Urinary bladder (tissue), 4 donors: ENCODE measurements around the gene ROBO1. TPM values are rescaled to one million over a fixed set of nuclear protein-coding genes. Genes with fewer than 3 reads are reported as not detected.

Experiments
- DNase-seq: peaks from one replicate; pipeline ENCODE4 v3.0.0-alpha.2; 2015; ENCODE audit errors: extremely low spot score
- H3K27ac ChIP-seq: one replicate; pipeline ENCODE4 v1.5.1; 2013; ENCODE audit warnings: low read depth, mild to moderate bottlenecking, moderate library complexity
- H3K36me3 ChIP-seq: one replicate; pipeline ENCODE4 v1.6.1; 2013; ENCODE audit warnings: mild to moderate bottlenecking, moderate library complexity; ENCODE audit not compliant: insufficient read depth
- H3K4me1 ChIP-seq: one replicate; pipeline ENCODE4 v1.6.1; 2013; ENCODE audit warnings: mild to moderate bottlenecking, moderate library complexity; ENCODE audit not compliant: insufficient read depth
- H3K4me3 ChIP-seq: one replicate; pipeline ENCODE4 v1.5.1; 2013; ENCODE audit warnings: low read depth, low read length
- WGBS: extraction: QIAGEN DNeasy Blood & Tissue Kit; methylation state at CpG from one replicate; pipeline ENCODE4 v1.1.7; 2013; 5-methylcytosine and 5-hydroxymethylcytosine counted together
- polyA plus RNA-seq: library from polyadenylated mRNA; stranded (reverse); fragments of 200-250 nt; gene quantifications from one replicate; pipeline ENCODE4 v1.2.3, GENCODE V29; 2013
- total RNA-seq: library from RNA; depleted of rRNA; stranded (reverse); fragments of >200 nt; gene quantifications from one replicate; pipeline ENCODE4 v1.2.3, GENCODE V29; 2014
- donor health status: healthy with polysubstance abuse.
- donor health status: healthy.

Gene ROBO1
- total and polyA plus RNA-seq, 2 donors, result 14.0 to 67.0 TPM

DNA sequence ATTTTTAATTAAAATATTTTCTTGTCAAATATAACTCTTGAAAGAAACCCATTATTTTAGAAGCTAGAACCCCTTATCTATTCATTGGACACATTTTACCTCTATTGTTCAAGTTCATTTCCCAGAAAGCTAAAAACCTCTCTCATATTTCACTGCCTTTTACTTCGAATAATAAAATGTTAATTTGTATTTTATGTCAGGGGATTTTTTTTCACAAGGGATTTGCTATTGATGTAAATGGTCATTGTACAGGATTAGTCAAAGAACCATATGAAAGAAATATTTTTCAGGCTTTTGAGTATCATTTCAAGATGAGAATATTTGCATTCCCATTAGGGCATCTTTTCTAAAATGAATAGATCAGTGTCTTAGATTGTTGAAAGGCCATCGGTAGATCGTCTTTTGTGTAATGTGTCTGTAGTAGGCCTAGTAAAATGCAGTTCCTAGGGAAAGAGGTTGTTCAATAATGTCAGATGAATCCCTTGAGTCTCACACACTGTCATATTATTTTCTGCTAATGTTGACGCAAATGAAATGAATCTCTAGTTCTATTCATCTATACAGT, 114.5 kb downstream of the ROBO1 start:
- Histone ChIP-seq H3K27ac (no peak overlapping the region), H3K36me3 (no peaks in the 10 kb centered on the region), H3K4me1 (no peaks in the 10 kb centered on the region), H3K4me3 (no peak overlapping the region)
- WGBS, result 71% methylated on average over 4 of the region's 4 CpGs
- DNase-seq, result no peak

- 53% methylated on average over 7 of the region's 7 CpGs for WGBS
- no peak for DNase-seq
- H3K4me3 ChIP-seq, result no peak overlapping the region
- no peak overlapping the region for H3K27ac ChIP-seq
- no peaks in the 10 kb centered on the region for H3K36me3 ChIP-seq
- no peaks in the 10 kb centered on the region for H3K4me1 ChIP-seq
Measured at GRCh38 chr3:79651536-79652065, 116.2 kb downstream of the ROBO1 start.

GRCh38 chr3:79639855-79640254, 127.9 kb downstream of the ROBO1 start:
- Histone ChIP-seq H3K4me1 (no peaks in the 10 kb centered on the region), H3K4me3 (no peak overlapping the region), H3K27ac (no peak overlapping the region), H3K36me3 (no peaks in the 10 kb centered on the region)
- WGBS, result 94% methylated on average over 2 of the region's 2 CpGs
- no peak for DNase-seq

DNA sequence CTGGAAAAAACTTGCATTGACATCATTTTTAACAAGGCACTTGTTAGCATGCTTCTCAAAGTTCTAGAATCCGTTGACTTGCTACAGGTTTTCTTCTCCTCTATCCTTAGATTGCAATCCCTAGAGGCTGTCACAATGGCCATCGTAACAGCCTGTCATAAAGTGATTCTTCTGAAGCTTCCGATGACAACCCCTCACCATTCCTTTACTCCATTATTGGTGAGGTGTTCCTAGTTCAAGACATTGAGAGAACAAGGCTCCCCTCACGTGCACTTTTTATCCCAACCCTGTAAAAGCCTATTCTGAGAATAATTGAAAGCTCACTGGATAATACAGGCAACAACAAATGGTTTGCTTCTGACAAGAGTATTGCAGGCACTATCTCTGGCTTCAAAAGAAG, 131.4 kb downstream of the ROBO1 start:
- DNase-seq, result no peak
- Histone ChIP-seq H3K4me3 (no peak overlapping the region), H3K36me3 (no peaks in the 10 kb centered on the region), H3K27ac (no peak overlapping the region), H3K4me1 (no peaks in the 10 kb centered on the region)
- WGBS, result 47% methylated on average over 4 of the region's 4 CpGs

- Histone ChIP-seq H3K4me3 (no peak overlapping the region), H3K4me1 (no peaks in the 10 kb centered on the region), H3K36me3 (no peaks in the 10 kb centered on the region), H3K27ac (no peak overlapping the region)
- DNase-seq, result no peak
- 77% methylated on average over 1 of the region's 1 CpG for WGBS
Measured at GRCh38 chr3:79632842-79633241, 135.0 kb downstream of the ROBO1 start.

DNA sequence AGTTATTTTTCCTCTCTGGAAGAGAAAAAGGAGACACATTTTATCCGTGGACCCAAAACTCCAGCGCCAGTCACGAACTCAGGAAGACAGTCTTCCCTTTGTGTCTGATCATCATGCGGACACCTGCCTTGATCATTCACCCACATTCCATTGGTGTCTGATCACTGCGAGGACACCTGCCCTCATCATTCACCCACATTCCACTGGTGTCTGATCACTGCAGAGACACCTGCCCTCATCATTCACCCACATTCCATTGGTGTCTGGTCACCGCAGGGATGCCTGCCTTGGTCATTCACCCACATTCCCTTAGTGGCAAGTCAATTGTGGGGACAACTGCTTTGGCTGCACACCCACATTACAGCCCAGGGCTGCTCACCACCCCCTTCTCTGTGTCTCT, 148.9 kb downstream of the ROBO1 start:
- no peaks in the 10 kb centered on the region for H3K36me3 ChIP-seq
- H3K4me1 ChIP-seq, result no peaks in the 10 kb centered on the region
- no peak overlapping the region for H3K27ac ChIP-seq
- 79% methylated on average over 6 of the region's 6 CpGs for WGBS
- no peak overlapping the region for H3K4me3 ChIP-seq
- no peak for DNase-seq

DNA sequence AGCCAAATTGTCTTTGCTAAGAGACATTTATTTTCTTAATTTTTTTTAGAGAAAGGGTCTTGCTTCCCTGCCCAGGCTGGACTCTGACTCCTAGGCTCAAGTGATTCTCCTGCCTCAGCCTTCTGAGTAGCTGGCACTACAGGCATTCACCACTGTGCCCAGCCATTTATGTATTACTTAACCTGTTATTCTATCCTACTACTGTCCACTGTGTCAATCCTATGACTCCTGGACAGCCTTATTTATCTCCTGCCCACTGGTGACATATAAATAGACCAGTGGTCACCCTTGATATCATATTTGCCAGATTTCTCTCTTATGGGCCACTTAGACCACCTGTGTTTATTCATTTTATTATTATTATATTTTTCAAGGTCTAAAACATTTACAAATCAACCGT, 161.4 kb downstream of the ROBO1 start:
- no peak overlapping the region for H3K27ac ChIP-seq
- no peak overlapping the region for H3K4me3 ChIP-seq
- H3K4me1 ChIP-seq, result no peaks in the 10 kb centered on the region
- 86% methylated on average over 1 of the region's 1 CpG for WGBS
- no peak for DNase-seq
- H3K36me3 ChIP-seq, result no peaks in the 10 kb centered on the region

DNA sequence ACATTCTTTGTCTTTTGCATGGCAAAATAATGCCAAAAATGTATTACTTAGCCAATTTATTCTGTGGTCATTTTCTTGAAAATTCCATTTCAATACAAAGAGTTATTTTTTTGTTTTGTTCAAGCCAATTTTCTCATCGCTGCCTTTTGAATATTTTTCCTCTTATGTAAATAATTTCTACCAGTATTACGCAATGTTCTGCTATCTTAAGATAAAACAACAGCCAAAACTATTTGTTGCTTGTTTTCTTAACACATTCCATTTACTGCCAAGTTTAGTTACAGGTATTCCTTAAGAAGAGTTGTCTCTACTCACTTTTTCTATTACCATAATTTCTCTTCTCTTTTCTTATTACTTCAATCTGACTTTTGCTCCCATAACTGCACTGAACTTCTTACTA, 163.1 kb downstream of the ROBO1 start:
- Histone ChIP-seq H3K36me3 (no peaks in the 10 kb centered on the region), H3K27ac (no peak overlapping the region), H3K4me3 (no peak overlapping the region), H3K4me1 (no peaks in the 10 kb centered on the region)
- DNase-seq, result no peak
- 47% methylated on average over 2 of the region's 2 CpGs for WGBS

DNA sequence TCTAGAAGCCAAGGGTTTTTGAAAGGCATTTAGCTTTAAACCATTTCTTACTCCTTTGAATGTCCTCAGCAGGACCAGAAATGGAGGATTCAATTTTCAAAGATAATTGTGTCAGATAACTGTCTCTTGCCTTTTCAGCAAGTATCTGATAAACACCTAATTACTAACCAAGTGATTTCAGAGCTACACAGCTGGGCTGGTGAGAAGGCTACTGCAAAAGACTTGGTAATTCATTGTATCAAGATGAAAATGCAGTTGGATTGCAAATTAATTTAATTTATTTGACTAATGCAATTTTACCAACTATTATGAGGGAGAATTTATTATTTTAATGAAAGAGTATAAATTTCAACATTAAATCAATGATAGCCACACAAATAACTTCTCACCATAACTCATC, 165.4 kb downstream of the ROBO1 start:
- no peak overlapping the region for H3K4me3 ChIP-seq
- no peaks in the 10 kb centered on the region for H3K4me1 ChIP-seq
- H3K27ac ChIP-seq, result no peak overlapping the region
- no peaks in the 10 kb centered on the region for H3K36me3 ChIP-seq
- DNase-seq, result no peak

- H3K4me3 ChIP-seq, result no peak overlapping the region
- H3K27ac ChIP-seq, result no peak overlapping the region
- no peak for DNase-seq
- no peaks in the 10 kb centered on the region for H3K4me1 ChIP-seq
- no peaks in the 10 kb centered on the region for H3K36me3 ChIP-seq
- WGBS, result 50% methylated on average over 1 of the region's 1 CpG
Measured at GRCh38 chr3:79598594-79598993, 169.2 kb downstream of the ROBO1 start.

- no peaks in the 10 kb centered on the region for H3K36me3 ChIP-seq
- 84% methylated on average over 2 of the region's 2 CpGs for WGBS
- no peak for DNase-seq
Measured at GRCh38 chr3:79597709-79598108, 170.1 kb downstream of the ROBO1 start.

GRCh38 chr3:79587150-79587549, 180.6 kb downstream of the ROBO1 start:
- H3K27ac ChIP-seq, result no peak overlapping the region
- no peaks in the 10 kb centered on the region for H3K36me3 ChIP-seq
- no peak overlapping the region for H3K4me3 ChIP-seq
- no peaks in the 10 kb centered on the region for H3K4me1 ChIP-seq
- DNase-seq, result no peak

More at GRCh38 chr3:79597709-79598108, 170.1 kb downstream of the ROBO1 start:
- no peak overlapping the region for H3K4me3 ChIP-seq
- no peak overlapping the region for H3K27ac ChIP-seq
- H3K4me1 ChIP-seq, result no peaks in the 10 kb centered on the region

GRCh38 chr3:79586232-79586631, 181.6 kb downstream of the ROBO1 start:
- no peaks in the 10 kb centered on the region for H3K36me3 ChIP-seq
- no peaks in the 10 kb centered on the region for H3K4me1 ChIP-seq
- H3K27ac ChIP-seq, result no peak overlapping the region
- DNase-seq, result no peak
- H3K4me3 ChIP-seq, result no peak overlapping the region

GRCh38 chr3:79572930-79573329, 194.9 kb downstream of the ROBO1 start:
- Histone ChIP-seq H3K4me1 (no peaks in the 10 kb centered on the region), H3K36me3 (no peaks in the 10 kb centered on the region), H3K27ac (no peak overlapping the region), H3K4me3 (no peak overlapping the region)
- no peak for DNase-seq
- WGBS, result 91% methylated on average over 7 of the region's 7 CpGs

GRCh38 chr3:79568938-79569337, 198.9 kb downstream of the ROBO1 start:
- no peak for DNase-seq
- Histone ChIP-seq H3K27ac (no peak overlapping the region), H3K36me3 (no peaks in the 10 kb centered on the region), H3K4me3 (no peak overlapping the region), H3K4me1 (no peaks in the 10 kb centered on the region)
- WGBS, result 89% methylated on average over 10 of the region's 10 CpGs
